H9 (cell line): Measurements from ENCODE around the gene TMEM200A. TPM values are rescaled to one million over a fixed set of nuclear protein-coding genes. Genes with fewer than 3 reads are reported as not detected.

ENCODE experiments used
- DNase-seq: peaks from one replicate; pipeline ENCODE4 v3.0.0-alpha.2; 2017
- H2AFZ ChIP-seq: one replicate; pipeline ENCODE4 v1.6.1; 2013; ENCODE audit warnings: mild to moderate bottlenecking, low read length, control low read depth, moderate library complexity
- H2AK5ac ChIP-seq: 2 replicates; pipeline ENCODE4 v1.6.1; 2013; ENCODE audit warnings: low read length, control low read depth, mixed read lengths; ENCODE audit not compliant: insufficient read length
- H2BK120ac ChIP-seq: one replicate; pipeline ENCODE4 v1.6.1; 2013; ENCODE audit warnings: low read depth, mild to moderate bottlenecking, low read length, control low read depth, inconsistent platforms; ENCODE audit not compliant: poor library complexity, severe bottlenecking
- H2BK12ac ChIP-seq: 2 replicates; pipeline ENCODE4 v1.6.1; 2013; ENCODE audit warnings: low read length, control low read depth, mixed read lengths, low read depth; ENCODE audit not compliant: insufficient read length
- H2BK15ac ChIP-seq: 2 replicates; pipeline ENCODE4 v1.6.1; 2013; ENCODE audit warnings: low read depth, low read length, control low read depth
- H2BK20ac ChIP-seq: one replicate; pipeline ENCODE4 v1.6.1; 2013; ENCODE audit warnings: low read depth, mild to moderate bottlenecking, low read length, control low read depth, inconsistent platforms; ENCODE audit not compliant: poor library complexity, severe bottlenecking
- H2BK5ac ChIP-seq: 2 replicates; pipeline ENCODE4 v1.6.1; 2013; ENCODE audit warnings: low read length, control low read depth, mixed read lengths; ENCODE audit not compliant: insufficient read length
- H3K14ac ChIP-seq: 2 replicates; pipeline ENCODE4 v1.6.1; 2013; ENCODE audit warnings: low read length, control low read depth; ENCODE audit not compliant: insufficient read depth
- H3K18ac ChIP-seq: 2 replicates; pipeline ENCODE4 v1.6.1; 2013; ENCODE audit warnings: low read depth, mild to moderate bottlenecking, mixed read lengths, low read length, control low read depth; ENCODE audit not compliant: insufficient read length
- H3K23ac ChIP-seq: 2 replicates; pipeline ENCODE4 v1.6.1; 2013; ENCODE audit warnings: low read length, control low read depth, mixed read lengths, low read depth; ENCODE audit not compliant: insufficient read length
- H3K23me2 ChIP-seq: 2 replicates; pipeline ENCODE4 v1.6.1; 2013; ENCODE audit warnings: low read depth, mild to moderate bottlenecking, mixed read lengths, low read length, control low read depth; ENCODE audit not compliant: insufficient read length, poor library complexity, severe bottlenecking
- H3K27ac ChIP-seq: 2 replicates; pipeline ENCODE4 v1.5.1; 2013; ENCODE audit warnings: low read length, control low read depth, mixed read lengths, low read depth; ENCODE audit not compliant: insufficient read length
- H3K27me3 ChIP-seq: 2 replicates; pipeline ENCODE4 v1.6.1; 2013; ENCODE audit warnings: low read length, control low read depth, inconsistent platforms; ENCODE audit not compliant: insufficient read depth
- H3K4ac ChIP-seq: 2 replicates; pipeline ENCODE4 v1.6.1; 2013; ENCODE audit warnings: low read depth, mild to moderate bottlenecking, control low read depth, inconsistent platforms, low read length, moderate library complexity
- H3K4me1 ChIP-seq: 2 replicates; pipeline ENCODE4 v1.6.1; 2013; ENCODE audit warnings: low read length, control low read depth, inconsistent platforms; ENCODE audit not compliant: insufficient read depth
- H3K4me2 ChIP-seq: 2 replicates; pipeline ENCODE4 v1.6.1; 2013; ENCODE audit warnings: low read length, control low read depth, mixed read lengths; ENCODE audit not compliant: insufficient read length, insufficient read depth
- H3K56ac ChIP-seq: 2 replicates; pipeline ENCODE4 v1.6.1; 2013; ENCODE audit warnings: low read depth, mild to moderate bottlenecking, mixed read lengths, low read length, control low read depth; ENCODE audit not compliant: insufficient read length
- H3K79me1 ChIP-seq: 2 replicates; pipeline ENCODE4 v1.6.1; 2013; ENCODE audit warnings: low read depth, mild to moderate bottlenecking, moderate library complexity, low read length, control low read depth, inconsistent platforms; ENCODE audit not compliant: insufficient read depth, poor library complexity, severe bottlenecking
- H3K79me2 ChIP-seq: 2 replicates; pipeline ENCODE4 v1.6.1; 2013; ENCODE audit warnings: low read length, control low read depth, inconsistent platforms; ENCODE audit not compliant: insufficient read depth
- H3K9ac ChIP-seq: 2 replicates; pipeline ENCODE4 v1.6.1; 2013; ENCODE audit warnings: low read length, control low read depth, mixed read lengths; ENCODE audit not compliant: insufficient read length; ENCODE audit errors: extremely low read depth
- H3K9me3 ChIP-seq: one replicate; pipeline ENCODE4 v1.6.1; 2013; ENCODE audit warnings: low read depth, low read length, inconsistent platforms; ENCODE audit not compliant: control insufficient read depth
- H3T11ph ChIP-seq: one replicate; pipeline ENCODE4 v1.6.1; 2013; ENCODE audit warnings: mild to moderate bottlenecking, low read length, control low read depth, inconsistent platforms
- H4K20me1 ChIP-seq: one replicate; pipeline ENCODE4 v1.6.1; 2013; ENCODE audit not compliant: control insufficient read depth, insufficient read length, insufficient read depth
- H4K5ac ChIP-seq: 2 replicates; pipeline ENCODE4 v1.6.1; 2013; ENCODE audit warnings: low read depth, mild to moderate bottlenecking, mixed read lengths, low read length, control low read depth; ENCODE audit not compliant: insufficient read length
- H4K8ac ChIP-seq: replicated peaks from 2 replicates; pipeline ENCODE4 v1.6.1; 2013; ENCODE audit warnings: low read length, control low read depth, mixed read lengths, low read depth; ENCODE audit not compliant: insufficient read length
- H4K91ac ChIP-seq: 2 replicates; pipeline ENCODE4 v1.6.1; 2013; ENCODE audit warnings: low read depth, mild to moderate bottlenecking, moderate library complexity, mixed read lengths, low read length, control low read depth; ENCODE audit not compliant: insufficient read length
- H3K27ac Mint-ChIP-seq, 3 experiments: 2 replicates in 2 of 3; 3 replicates in 1 of 3; pipeline ENCODE4 v1.8.0; 2020 to 2021; ENCODE audit warnings: mixed read lengths in 3 of 3, mild to moderate bottlenecking in 1 of 3, moderate library complexity in 1 of 3
- H3K27me3 Mint-ChIP-seq: 2 replicates; pipeline ENCODE4 v1.8.0; 2021; ENCODE audit warnings: low read depth, mild to moderate bottlenecking, moderate library complexity, mixed read lengths
- H3K36me3 Mint-ChIP-seq, 3 experiments: 2 replicates in 2 of 3; 3 replicates in 1 of 3; pipeline ENCODE4 v1.8.0; 2020 to 2021; ENCODE audit warnings: low read depth in 3 of 3, mixed read lengths in 3 of 3; ENCODE audit not compliant: insufficient read depth in 1 of 3
- H3K4me1 Mint-ChIP-seq, 2 experiments: 2 replicates each; pipeline ENCODE4 v1.8.0; 2020; ENCODE audit warnings: mixed read lengths in 2 of 2
- H3K4me3 Mint-ChIP-seq, 2 experiments: 2 replicates in 1 of 2; 3 replicates in 1 of 2; pipeline ENCODE4 v1.8.0; 2020 to 2021; ENCODE audit warnings: mild to moderate bottlenecking in 2 of 2, mixed read lengths in 2 of 2, moderate library complexity in 1 of 2
- H3K9me3 Mint-ChIP-seq, 2 experiments: 2 replicates in 1 of 2; 3 replicates in 1 of 2; pipeline ENCODE4 v1.8.0; 2020; ENCODE audit warnings: mild to moderate bottlenecking in 2 of 2, mixed read lengths in 2 of 2, moderate library complexity in 1 of 2
- CTCF ChIP-seq: fragments of 200-600 bp; sonication (generic); conservative IDR thresholded peaks from 3 replicates; pipeline ENCODE4 v1.8.0; 2021; ENCODE audit warnings: antibody characterized with exemption, mild to moderate bottlenecking
- WGBS: extraction: QIAGEN DNeasy Blood & Tissue Kit; methylation state at CpG from one replicate; pipeline ENCODE4 v1.1.7; 2013; ENCODE audit warnings: missing lambda C conversion rate, low lambda C conversion rate, mixed read lengths; ENCODE audit not compliant: insufficient read length; ENCODE audit errors: extremely low coverage; 5-methylcytosine and 5-hydroxymethylcytosine counted together
- total RNA-seq: library from RNA; stranded (reverse); gene quantifications from 2 replicates; pipeline ENCODE4 v1.2.1, GENCODE V29; 2021

Gene TMEM200A
- total RNA-seq, 1 experiment from 2014 or later: 6.1 TPM

GRCh38 chr6:130373992-130374391, 8.2 kb downstream of the TMEM200A start:
- Histone ChIP-seq H2BK5ac (no peak overlapping the region), H3K18ac (no peak overlapping the region), H2BK20ac (no peak overlapping the region), H3K56ac (no peak overlapping the region), H2AK5ac (no peak overlapping the region), H4K20me1 (no peaks in the 10 kb centered on the region), H3T11ph (no peak overlapping the region), H3K23me2 (no peaks in the 10 kb centered on the region), H3K9me3 (no peaks in the 10 kb centered on the region), H3K9ac (no peak overlapping the region), H3K14ac (no peak overlapping the region), H2BK15ac (no peak overlapping the region), H2BK12ac (no peak overlapping the region), H3K27ac (no peak overlapping the region), H4K8ac (no peak overlapping the region), H2AFZ (no peak overlapping the region), H3K23ac (no peak overlapping the region), H3K4ac (no peak overlapping the region), H3K79me1 (no peaks in the 10 kb centered on the region), H4K91ac (no peak overlapping the region), H3K27me3 (no peaks in the 10 kb centered on the region), H3K4me1 (no peaks in the 10 kb centered on the region; the same call in 1 of the 2 replicates), H3K79me2 (no peaks in the 10 kb centered on the region; the same call in 1 of the 2 replicates), H3K4me2 (no peak overlapping the region), H2BK120ac (no peak overlapping the region), H4K5ac (no peak overlapping the region)
- H3K9me3 Mint-ChIP-seq: no peaks in the 10 kb centered on the region; a peak in 1 of 5 replicates
- 0 out of 5 replicates have a peak overlapping the region, but pooled peaks of 1 of the 2 experiments have one; percentile 30 for H3K4me3 Mint-ChIP-seq
- peaks cover 0 to 3% (median 0%) of the 10 kb centered on the region in 3 experiments; a peak in 1 of 7 replicates for H3K36me3 Mint-ChIP-seq
- peaks cover 42% of the 10 kb centered on the region in 2 experiments for H3K4me1 Mint-ChIP-seq
- DNase-seq: no peak
- no peak for TF ChIP-seq CTCF
- WGBS: no CpG with 5 or more reads among the region's 2 CpGs
- H3K27ac Mint-ChIP-seq: peak overlapping the region in 1 of 3 experiments; percentile 65; a peak in 1 of 7 replicates
- no peaks in the 10 kb centered on the region for H3K27me3 Mint-ChIP-seq
